Adrenal gland (tissue), 5 donors: ENCODE measurements around the gene BAHCC1.

Experiments
- POLR2A ChIP-seq, 2 donors: fragments of 450-650 bp; IDR thresholded peaks; one replicate each; pipeline ENCODE4 v1.6.1; 2017; ENCODE audit warnings: antibody characterized with exemption in 2 of 2, mild to moderate bottlenecking in 2 of 2, moderate library complexity in 1 of 2
- TF ChIP-seq, protein P1 (sequence below), 6 experiments: fragments of 450-650 bp in 4 of 6; fragments of 200-600 bp in 2 of 6; sonication (generic) in 1 of 6; IDR thresholded peaks; 1 replicate in 5 of 6; 2 replicates in 1 of 6; pipeline versions ENCODE4 v1.5.1 to v1.8.0; 2016 to 2021; ENCODE audit warnings: antibody characterized with exemption in 6 of 6, mild to moderate bottlenecking in 2 of 6, moderate library complexity in 1 of 6
- donor health status: DM: no; HTN: no; CAD: no.

- TF ChIP-seq, protein P1, sequence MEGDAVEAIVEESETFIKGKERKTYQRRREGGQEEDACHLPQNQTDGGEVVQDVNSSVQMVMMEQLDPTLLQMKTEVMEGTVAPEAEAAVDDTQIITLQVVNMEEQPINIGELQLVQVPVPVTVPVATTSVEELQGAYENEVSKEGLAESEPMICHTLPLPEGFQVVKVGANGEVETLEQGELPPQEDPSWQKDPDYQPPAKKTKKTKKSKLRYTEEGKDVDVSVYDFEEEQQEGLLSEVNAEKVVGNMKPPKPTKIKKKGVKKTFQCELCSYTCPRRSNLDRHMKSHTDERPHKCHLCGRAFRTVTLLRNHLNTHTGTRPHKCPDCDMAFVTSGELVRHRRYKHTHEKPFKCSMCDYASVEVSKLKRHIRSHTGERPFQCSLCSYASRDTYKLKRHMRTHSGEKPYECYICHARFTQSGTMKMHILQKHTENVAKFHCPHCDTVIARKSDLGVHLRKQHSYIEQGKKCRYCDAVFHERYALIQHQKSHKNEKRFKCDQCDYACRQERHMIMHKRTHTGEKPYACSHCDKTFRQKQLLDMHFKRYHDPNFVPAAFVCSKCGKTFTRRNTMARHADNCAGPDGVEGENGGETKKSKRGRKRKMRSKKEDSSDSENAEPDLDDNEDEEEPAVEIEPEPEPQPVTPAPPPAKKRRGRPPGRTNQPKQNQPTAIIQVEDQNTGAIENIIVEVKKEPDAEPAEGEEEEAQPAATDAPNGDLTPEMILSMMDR (IDR thresholded peaks at IDR 0.05): no peak
- TF ChIP-seq POLR2A (IDR thresholded peaks at IDR 0.05): no peak
Observed at GRCh38 chr17:81452551-81452950, 57.3 kb downstream of the BAHCC1 start.
